HG03432 (cell line): ENCODE results near the gene IGSF23.

Source experiments
- ATAC-seq: cut with Tn5 transposase; IDR thresholded peaks from one replicate; pipeline ENCODE4 v1.9.1; 2021; ENCODE audit warnings: mild to moderate bottlenecking, moderate library complexity; ENCODE audit not compliant: unreplicated experiment

The IGSF23 gene, protein sequence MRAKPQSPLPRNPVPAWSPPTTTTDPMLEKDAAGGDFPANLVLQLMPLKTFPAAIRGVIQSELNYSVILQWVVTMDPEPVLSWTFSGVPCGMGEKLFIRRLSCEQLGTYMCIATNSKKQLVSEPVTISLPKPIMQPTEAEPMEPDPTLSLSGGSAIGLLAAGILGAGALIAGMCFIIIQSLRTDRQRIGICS

DNA sequence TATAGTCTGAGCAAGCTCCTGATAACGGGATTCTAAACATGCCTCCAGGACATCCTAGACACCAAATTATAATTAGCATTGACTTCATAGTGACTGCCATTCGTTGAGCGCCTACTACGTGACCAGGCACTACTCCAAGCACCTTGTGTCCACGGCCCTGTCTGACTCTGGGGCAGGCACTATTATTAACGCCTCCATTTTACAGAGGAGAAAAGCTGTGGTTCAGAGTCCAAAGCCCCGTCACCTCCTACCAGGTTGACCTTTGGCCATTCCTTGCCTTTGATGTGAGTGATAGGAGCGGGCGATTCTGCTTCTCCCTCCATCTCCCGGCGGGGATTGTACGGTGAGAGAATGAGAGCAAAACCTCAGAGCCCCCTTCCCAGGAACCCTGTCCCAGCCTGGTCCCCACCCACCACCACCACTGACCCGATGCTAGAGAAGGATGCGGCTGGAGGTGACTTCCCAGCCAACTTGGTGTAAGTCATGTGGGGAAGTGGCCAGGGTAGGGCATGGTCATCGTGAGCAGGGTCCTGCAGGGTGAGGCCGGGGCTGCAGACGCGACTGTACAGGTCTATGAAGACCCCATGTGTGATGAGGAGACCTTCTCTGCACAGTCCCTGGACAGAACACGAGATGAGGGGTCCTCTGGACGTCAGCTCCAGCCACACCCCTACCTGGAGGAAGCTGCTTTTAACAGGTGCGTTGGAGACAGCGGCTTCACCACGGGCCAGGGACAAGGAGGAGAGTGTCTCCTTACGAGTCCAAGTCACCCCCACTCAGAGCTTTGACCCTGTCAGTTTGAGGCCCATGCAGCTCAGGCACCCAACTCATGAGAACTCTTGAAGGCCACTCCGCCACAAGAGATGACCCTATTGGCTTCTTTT lies at the start of gene IGSF23:
TSS of gene IGSF23 (plus strand) at position 269 of the 884 bp plus-strand sequence. CDS start at position 352, 83 bp downstream.
- ATAC-seq: no peak

DNA sequence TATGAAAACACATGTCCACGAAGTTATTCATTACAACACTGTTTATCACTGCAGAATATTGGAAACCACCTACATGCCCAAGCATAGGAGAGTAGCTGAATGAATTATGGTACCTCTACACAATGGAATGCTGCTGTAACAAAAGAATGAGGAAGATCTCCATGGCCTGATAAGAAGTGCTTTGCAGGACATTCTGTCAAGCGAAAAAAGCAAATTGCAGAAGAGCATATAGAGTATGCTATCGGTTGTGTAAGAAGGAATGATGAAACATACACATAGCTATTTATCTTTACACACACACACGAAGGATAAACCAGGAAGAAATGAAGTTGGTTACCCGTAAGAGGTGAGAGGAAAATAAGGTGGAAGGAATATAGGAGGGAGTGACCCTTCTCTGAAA lies 46.4 kb upstream of the IGSF23 start:
- no peak for ATAC-seq

DNA sequence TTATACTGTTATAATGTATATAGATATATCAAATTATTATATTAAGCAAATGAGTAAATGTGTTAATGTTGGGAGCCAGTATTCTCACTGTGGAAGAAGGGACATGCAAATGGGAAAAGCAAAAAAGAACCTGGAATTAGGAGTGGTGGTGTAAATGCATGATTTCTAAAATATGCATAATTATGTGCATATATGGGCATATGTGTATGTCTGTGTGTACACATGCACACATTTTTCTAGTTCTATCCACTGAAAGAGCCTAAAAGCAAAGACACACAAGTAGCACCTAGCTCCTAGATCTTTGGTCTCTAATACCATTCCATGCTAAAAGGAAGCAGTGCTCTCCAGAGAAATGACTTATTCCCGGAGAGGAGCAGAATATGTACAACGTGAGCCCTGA lies 45.6 kb upstream of the IGSF23 start:
- no peak for ATAC-seq

DNA sequence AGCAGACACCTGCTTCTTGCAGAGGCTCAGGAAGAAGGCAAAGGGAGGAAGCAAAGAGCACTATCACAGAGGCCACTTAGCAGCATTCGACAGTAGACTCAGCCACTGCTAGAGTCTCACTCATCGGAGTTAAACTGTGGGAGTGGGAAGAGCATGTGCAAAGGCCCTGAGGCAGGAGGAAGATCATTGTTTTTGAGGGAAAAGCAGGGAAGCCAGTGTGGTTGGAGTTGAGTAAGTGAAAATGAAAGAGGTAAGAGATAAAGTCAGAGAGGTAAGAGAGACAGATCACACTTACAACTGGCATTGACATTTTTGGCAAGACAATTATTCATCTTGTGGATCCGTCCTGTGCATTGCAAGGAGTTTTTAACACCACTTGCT lies 42.8 kb upstream of the IGSF23 start:
- ATAC-seq: no peak

DNA sequence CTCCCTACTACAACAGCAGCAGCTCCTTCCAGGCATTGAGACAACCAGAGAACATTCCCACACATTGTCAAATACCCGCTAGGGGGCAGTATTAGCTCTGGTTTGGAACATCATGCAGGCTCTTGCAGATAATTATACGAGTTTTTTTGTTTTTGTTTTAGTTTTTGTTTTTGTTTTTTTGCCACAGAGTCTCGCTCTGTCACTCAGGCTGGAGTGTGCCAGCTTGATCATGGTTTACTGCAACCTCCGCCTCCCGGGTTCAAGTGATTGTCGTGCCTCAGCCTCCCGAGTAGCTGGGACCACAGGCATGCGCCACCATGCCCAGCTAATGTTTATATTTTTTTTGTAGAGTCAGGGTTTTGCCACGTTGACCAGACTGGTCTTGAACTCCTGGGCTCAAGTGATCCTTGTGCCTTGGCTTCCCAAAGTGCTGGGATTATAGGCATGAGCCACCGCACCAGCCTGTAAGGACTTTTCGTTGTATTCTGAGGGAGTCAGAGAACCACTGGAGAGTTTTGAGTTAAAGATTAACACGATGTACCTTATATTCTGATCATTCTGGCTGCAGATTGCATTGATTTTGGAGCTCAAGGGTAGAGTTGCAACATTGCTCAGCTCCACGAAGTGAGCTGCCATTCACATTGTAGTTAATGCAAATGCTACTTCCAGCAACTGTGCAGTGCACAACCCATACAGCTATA lies 42.2 kb upstream of the IGSF23 start:
- no peak for ATAC-seq

DNA sequence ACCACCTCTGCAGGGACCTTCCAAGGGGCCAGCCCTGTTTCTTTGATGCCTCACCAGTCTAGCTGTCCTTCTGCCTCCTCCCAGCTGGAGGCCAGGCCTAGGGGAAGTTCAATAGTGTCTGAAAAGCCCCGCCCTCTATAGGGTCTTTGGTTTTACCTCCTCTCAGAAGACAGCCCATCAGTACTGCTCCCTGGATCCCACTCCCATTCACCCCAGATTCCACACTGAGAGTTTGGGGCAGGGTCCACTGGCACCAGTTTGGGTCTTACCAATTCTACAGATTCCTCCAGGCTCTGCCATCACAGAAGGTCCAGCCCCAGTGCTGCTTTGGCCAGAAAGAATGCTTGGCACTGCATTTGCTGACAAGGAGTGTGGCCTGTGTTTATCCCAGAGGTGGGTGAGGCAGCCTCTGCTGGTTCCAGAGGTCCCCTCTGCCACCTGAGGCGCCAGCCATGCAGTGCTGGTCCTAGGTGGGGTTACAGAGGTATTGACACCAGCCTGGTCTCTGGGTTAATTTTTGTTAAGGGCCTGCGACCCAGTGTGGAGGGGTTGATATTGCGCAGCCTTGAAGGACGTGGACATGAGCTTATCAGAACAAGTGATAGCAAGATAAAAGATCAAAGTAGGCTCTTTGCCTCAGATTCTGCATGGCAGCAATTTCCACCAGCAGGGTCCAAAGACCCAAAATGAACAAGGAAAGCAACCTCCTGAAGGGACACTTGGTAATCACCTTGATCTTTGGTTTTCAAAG lies 41.4 kb upstream of the IGSF23 start:
- ATAC-seq: no peak

DNA sequence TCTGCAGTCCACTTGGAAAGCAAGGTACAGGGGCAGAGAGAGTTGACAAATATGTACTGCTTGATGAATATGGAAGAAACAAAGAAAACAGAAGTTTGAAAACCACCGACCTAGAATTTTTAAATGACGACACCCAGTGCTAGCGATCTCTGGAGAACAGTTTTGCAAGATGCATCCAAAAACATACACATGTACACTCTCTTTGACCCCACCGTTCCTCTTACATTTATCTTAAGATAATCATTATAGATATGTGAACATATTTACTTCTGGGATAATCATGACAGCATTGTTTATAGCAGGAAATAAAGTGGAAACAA lies 40.8 kb upstream of the IGSF23 start:
- ATAC-seq: no peak

DNA sequence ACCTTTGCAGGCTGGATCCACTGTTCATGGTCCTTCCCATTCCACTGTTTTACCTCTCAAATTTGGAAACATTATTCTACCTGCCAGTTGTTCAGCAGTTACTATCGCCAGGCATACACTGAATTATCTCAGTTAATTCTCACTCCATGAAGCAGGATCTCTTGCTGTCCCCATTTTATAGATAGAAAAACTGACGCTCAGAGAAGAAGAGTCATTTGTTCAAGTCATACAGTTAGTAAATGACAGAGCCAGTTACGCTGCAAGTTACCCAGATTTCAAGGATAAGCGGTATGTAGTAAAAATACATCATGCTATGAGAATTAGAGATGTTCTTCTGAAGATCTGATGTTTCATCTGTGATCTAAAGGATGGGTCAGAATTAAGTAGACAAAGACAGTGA lies 40.2 kb upstream of the IGSF23 start:
- ATAC-seq: no peak

DNA sequence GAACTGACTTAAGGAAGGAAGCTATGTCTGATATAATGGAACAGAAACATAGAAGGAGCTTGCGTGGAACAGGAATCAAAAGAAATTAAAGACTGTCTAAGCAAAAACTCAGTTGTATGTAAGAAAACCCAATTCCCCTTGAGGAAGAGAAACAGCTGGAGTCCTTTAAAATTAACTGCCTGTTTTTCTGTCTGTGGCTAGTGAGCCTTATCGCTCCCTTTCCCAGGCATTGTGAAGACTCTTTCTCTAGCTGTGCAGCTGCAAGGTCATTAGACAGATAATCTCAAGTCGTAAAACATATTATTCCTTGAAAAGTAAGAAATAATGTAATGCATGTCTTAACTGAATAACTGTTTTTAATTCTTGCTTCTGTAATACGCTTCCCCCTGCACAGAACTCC lies 39.7 kb upstream of the IGSF23 start:
- no peak for ATAC-seq

DNA sequence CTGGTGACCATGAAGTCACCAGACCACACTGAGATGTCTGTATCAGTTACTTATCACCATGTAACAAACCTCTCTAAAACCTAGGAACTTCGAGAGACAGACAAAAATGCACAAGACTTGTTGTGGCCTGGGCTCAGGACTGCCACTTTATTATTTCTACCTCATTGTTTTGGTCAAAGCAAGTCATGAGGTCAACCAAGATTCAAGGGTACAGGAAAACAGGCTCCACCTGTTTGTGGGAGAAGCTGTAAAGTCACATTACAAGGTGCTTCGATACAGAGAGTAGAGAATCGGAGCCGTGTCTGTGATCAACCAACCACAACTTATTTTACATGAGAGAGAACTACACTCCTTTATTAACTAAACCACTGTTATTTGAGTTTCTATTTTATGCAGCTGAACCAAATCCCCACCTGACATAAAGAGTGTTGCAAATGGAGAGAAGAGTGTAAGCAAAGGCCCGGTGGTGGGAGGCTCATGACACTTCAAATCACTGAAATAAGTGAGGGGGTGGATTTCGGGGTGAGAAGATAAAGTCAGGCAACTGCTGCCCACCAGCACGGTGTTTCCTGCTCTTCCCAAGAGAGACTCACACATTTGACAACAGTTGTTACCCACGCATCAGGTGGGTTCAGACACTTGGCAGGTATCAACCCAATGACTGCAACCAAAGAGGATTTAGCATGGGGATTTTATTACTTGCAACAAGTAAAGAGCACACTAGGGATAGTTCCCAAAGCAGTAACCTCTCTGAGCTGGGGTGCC lies 39.0 kb upstream of the IGSF23 start:
- no peak for ATAC-seq

DNA sequence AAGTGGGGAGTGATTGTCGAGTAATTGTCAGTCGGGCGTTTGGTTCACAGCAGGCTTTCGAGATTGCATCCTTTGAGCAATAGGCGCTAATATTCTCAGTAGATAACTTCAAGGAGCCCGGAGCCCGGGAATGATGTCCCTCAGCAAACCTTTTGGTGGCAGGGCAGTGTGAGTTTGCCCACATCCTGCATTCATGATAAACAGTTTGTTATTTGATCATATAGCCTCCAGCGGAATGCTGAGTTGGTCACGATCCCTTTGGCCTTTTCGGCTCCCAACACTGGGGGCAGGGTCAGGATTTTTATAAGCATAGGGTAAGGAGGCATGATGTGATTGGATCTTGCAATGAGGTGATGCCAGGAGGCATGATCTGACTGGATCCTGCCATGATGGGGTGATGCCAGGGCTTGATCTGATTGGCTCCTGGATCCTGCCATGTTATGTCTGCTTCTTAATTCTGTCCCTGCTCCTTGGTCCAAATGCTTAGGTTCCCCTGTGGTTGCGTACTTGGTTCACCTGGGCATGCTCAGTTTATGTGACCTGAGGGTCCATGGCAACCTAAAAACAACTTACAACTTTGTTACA lies 38.2 kb upstream of the IGSF23 start:
- ATAC-seq: no peak

DNA sequence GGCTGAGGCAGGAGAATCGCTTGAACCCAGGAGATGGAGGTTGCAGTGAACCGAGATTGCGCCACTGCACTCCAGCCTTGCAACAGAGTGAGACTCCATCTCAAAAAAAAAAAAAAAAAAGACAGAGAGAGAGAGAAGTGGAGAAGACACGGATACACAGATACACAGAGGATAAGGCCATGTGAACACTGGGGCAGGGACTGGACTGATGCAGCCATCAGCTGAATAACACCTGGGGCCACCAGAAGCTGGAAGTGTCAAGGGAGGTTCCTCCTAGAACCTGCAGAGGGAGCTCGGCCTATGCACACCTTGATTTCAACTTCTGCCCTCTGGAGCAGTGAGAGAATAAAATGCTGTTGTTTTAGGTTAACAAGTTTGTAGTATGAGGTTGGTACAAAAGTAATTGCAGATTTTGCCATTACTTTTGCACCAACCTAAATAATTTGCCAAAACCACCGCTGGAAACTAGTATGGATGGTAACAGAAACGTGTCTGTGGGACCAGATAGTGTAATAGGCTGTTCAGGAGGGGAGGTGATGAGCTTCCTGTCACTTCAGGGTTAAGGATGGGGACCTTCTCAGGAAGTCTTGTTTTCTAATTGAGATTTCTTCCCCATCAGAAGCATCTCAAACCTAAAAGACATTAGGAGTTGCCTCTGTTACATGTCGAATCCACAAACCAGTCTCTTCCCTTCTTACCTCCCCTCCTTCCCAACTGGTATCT lies 36.4 kb upstream of the IGSF23 start:
- ATAC-seq: no peak

DNA sequence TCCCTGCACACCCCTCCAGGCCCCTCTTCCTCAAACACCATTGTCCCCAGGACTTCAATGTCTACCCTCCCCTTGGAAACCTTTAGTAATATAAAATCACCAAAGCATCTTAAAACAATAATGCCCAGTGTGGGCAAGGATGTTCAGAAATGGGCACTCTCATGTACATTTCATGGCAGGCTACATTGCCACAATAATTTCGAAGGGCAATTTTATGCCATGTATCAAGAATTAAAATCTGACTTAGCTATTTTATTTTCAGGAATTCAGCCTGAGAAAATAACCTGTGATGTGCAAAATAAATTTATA lies 35.8 kb upstream of the IGSF23 start:
- no peak for ATAC-seq

DNA sequence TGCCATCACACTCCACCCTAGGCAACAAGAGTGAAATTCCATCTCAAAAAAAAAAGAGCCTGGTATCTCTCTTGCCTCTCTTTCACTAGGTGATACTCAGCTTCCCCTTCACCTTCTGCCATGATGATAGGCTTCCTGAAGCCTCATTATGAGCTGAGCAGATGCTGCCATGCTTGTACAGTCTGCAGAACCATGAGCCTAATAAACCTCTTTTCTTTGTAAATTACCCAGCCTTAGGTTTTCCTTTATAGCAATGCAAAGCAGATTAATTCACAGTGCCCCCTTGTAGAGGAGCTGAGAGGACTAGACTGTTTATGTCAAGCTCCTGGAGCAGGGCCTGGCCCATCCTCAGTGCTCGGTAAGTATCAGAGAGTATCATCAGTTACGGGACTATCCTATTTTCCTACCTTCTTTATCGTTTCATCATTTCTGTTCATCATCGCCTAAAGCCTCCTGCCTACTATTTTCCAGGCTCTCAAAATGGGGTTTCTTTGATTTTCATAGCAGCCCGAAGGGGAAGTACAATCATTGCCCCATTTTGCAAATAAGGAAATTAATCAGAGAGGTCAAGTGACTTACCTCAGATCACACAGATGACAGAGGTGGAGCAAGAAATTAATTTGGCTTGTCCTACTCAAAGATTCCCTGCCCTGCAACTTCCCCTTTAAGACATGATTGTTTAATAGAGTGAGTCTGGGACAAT lies 33.5 kb upstream of the IGSF23 start:
- no peak for ATAC-seq

DNA sequence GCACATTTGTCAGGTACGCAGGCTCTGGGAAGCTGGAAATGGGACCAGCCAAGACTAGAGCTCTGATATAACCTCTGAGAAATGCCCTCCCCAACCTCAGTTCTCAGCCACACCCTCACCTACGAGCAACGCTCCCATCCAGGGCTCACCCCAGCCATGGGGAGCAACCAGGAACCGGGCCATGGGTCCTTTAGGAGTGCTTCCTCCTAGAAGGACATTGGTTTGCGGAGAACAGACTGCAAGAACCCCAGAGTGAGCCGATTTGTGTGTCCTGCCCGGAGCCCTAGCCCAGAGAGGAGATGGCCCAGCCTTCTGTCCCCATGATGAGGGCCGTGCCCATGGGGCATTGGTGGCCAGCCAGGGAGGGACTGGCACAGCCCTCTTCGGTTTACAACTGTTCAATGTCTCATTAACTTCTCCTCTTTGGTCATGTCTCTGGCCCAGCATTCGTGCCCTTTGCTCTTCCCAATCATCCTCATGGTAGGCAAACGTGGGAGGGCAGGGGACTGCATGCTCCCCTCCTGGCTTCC lies 32.9 kb upstream of the IGSF23 start:
- no peak for ATAC-seq

DNA sequence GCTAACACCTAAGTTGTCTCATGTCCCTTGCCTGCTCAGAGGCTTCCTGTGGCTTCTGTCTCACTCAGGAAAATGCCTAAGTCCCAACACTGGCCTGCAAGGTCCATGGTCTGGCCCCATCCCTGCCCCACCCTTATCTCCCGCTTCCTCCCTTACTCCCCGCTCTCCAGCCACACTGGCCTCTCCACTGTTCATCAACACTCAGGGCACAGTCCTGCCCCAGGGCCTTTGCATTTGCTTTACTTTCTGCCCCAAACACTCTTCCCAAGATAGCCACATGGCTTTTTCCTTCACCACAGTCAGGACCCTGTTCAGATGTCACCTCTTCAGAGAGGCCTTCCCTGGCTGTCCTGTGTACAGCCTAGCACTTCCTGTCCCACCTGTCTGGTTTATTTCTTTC lies 32.1 kb upstream of the IGSF23 start:
- ATAC-seq: no peak

DNA sequence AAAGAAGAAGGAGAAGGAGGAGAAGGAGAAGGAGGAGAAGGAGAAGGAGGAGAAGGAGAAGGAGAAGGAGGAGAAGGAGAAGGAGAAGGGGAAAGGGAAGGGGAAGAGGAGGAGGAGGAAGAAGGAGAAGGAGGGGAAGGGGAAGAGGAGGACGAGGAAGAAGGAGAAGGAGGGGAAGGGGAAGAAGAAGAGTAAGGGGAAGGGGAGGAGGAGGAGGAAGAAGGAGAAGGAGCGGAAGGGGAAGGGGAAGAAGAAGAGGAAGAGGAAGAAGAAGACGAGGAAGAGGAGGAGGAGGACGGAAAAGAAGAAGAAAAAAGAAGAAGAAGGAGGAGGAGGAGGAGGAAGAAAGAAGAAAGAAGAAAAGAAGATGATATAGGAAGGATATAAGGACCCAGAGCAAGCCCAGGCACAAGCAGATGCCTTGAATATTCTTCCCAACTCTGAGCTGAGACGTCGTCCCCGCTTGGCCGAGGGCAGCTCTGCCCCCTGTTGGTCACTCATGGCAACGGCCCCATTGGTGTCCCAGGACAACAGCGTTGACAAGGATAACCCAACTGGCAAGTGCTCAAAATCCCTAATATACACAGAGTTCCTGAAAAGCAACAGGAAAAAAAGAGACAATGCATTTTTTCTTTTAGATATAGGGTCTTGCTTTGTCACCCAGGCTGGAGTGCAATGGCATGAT lies 30.6 kb upstream of the IGSF23 start:
- no peak for ATAC-seq

DNA sequence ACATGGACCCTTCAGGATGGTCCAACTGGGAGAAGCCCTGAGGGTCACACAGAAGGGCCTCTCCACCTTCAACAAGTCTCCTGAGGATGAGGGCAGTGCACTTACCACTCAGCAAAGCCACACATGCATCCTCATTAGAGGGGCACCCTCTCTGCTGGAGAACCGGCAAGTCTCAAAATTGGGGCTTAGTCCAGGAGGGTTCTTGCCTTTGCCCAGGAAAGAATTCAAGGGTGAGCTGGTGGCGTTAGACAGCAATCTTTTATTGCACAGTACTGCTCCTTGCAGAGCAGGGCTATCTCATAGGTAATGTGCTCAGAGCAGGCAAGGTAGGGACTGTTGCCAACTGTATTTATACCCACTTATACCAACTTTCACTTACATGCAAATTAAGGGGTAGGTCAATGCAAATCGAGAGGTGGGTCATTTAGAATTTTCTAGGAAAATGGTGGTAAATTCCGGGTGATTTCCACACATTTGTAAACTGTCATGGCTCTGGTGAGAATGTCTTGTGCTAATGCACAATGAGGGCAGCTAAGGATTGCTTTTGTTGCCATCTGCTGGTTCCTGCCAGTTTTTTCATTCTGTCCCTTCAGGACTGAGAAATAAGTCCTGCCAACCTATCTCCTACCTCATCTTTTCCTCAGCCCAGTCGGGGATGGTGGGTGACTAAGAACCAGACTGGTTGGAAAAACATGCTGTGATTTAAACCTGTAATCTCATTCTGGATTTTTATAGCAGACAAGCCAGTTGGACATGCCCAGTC lies 27.8 kb upstream of the IGSF23 start:
- no peak for ATAC-seq
